Panc1 (cell line): ENCODE measurements around the gene JMJD1C.

Source experiments
- POLR2AphosphoS5 ChIP-seq: IDR thresholded peaks from 2 replicates; pipeline ENCODE4 v1.6.1; 2012; ENCODE audit warnings: mild to moderate bottlenecking, low read depth, low read length, moderate library complexity
- TF ChIP-seq, protein P1 (sequence below), 2 experiments: IDR thresholded peaks; 2 replicates each; pipeline ENCODE4 v1.6.1; 2011 to 2012; ENCODE audit warnings: low read depth in 2 of 2, control low read depth in 1 of 2, low read length in 1 of 2, mild to moderate bottlenecking in 1 of 2, moderate library complexity in 1 of 2; ENCODE audit not compliant: insufficient read depth in 1 of 2

DNA sequence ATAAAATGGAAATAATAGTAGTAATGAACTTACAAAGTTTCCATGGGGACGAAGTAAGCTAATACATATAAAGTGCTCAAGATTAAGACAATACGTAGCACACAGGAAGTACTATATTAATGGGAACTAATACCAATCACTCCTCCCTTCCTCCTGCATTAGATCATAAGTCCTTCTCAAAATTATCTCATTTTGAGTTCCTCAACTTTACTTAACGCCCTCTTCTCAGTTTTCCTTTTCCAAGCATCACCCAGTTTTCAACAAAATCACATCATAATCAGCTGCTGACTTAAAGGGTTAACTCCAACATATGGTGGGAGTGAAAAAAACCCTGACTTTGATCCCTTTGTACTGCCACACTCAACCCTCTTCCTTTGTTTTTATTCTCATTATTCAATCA is 24.4 kb downstream of the JMJD1C start:
- TF ChIP-seq, protein P1, sequence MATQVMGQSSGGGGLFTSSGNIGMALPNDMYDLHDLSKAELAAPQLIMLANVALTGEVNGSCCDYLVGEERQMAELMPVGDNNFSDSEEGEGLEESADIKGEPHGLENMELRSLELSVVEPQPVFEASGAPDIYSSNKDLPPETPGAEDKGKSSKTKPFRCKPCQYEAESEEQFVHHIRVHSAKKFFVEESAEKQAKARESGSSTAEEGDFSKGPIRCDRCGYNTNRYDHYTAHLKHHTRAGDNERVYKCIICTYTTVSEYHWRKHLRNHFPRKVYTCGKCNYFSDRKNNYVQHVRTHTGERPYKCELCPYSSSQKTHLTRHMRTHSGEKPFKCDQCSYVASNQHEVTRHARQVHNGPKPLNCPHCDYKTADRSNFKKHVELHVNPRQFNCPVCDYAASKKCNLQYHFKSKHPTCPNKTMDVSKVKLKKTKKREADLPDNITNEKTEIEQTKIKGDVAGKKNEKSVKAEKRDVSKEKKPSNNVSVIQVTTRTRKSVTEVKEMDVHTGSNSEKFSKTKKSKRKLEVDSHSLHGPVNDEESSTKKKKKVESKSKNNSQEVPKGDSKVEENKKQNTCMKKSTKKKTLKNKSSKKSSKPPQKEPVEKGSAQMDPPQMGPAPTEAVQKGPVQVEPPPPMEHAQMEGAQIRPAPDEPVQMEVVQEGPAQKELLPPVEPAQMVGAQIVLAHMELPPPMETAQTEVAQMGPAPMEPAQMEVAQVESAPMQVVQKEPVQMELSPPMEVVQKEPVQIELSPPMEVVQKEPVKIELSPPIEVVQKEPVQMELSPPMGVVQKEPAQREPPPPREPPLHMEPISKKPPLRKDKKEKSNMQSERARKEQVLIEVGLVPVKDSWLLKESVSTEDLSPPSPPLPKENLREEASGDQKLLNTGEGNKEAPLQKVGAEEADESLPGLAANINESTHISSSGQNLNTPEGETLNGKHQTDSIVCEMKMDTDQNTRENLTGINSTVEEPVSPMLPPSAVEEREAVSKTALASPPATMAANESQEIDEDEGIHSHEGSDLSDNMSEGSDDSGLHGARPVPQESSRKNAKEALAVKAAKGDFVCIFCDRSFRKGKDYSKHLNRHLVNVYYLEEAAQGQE (IDR thresholded peaks at IDR 0.05; ENCODE audit: insufficient read depth in 1 of 2, low read depth in 2 of 2, low read length in 1 of 2) = no peak
- no peak for TF ChIP-seq POLR2AphosphoS5
